H9 (cell line): ENCODE data around the gene RFTN2. TPM values are rescaled to one million over a fixed set of nuclear protein-coding genes. Genes with fewer than 3 reads are reported as not detected.

Experiments used
- DNase-seq: peaks from one replicate; pipeline ENCODE4 v3.0.0-alpha.2; 2017
- H2AFZ ChIP-seq: one replicate; pipeline ENCODE4 v1.6.1; 2013; ENCODE audit warnings: mild to moderate bottlenecking, low read length, control low read depth, moderate library complexity
- H2AK5ac ChIP-seq: 2 replicates; pipeline ENCODE4 v1.6.1; 2013; ENCODE audit warnings: low read length, control low read depth, mixed read lengths; ENCODE audit not compliant: insufficient read length
- H2BK120ac ChIP-seq: one replicate; pipeline ENCODE4 v1.6.1; 2013; ENCODE audit warnings: low read depth, mild to moderate bottlenecking, low read length, control low read depth, inconsistent platforms; ENCODE audit not compliant: poor library complexity, severe bottlenecking
- H2BK12ac ChIP-seq: 2 replicates; pipeline ENCODE4 v1.6.1; 2013; ENCODE audit warnings: low read length, control low read depth, mixed read lengths, low read depth; ENCODE audit not compliant: insufficient read length
- H2BK15ac ChIP-seq: 2 replicates; pipeline ENCODE4 v1.6.1; 2013; ENCODE audit warnings: low read depth, low read length, control low read depth
- H2BK20ac ChIP-seq: one replicate; pipeline ENCODE4 v1.6.1; 2013; ENCODE audit warnings: low read depth, mild to moderate bottlenecking, low read length, control low read depth, inconsistent platforms; ENCODE audit not compliant: poor library complexity, severe bottlenecking
- H2BK5ac ChIP-seq: 2 replicates; pipeline ENCODE4 v1.6.1; 2013; ENCODE audit warnings: low read length, control low read depth, mixed read lengths; ENCODE audit not compliant: insufficient read length
- H3K14ac ChIP-seq: 2 replicates; pipeline ENCODE4 v1.6.1; 2013; ENCODE audit warnings: low read length, control low read depth; ENCODE audit not compliant: insufficient read depth
- H3K18ac ChIP-seq: 2 replicates; pipeline ENCODE4 v1.6.1; 2013; ENCODE audit warnings: low read depth, mild to moderate bottlenecking, mixed read lengths, low read length, control low read depth; ENCODE audit not compliant: insufficient read length
- H3K23ac ChIP-seq: 2 replicates; pipeline ENCODE4 v1.6.1; 2013; ENCODE audit warnings: low read length, control low read depth, mixed read lengths, low read depth; ENCODE audit not compliant: insufficient read length
- H3K23me2 ChIP-seq: 2 replicates; pipeline ENCODE4 v1.6.1; 2013; ENCODE audit warnings: low read depth, mild to moderate bottlenecking, mixed read lengths, low read length, control low read depth; ENCODE audit not compliant: insufficient read length, poor library complexity, severe bottlenecking
- H3K27ac ChIP-seq: 2 replicates; pipeline ENCODE4 v1.5.1; 2013; ENCODE audit warnings: low read length, control low read depth, mixed read lengths, low read depth; ENCODE audit not compliant: insufficient read length
- H3K27me3 ChIP-seq: 2 replicates; pipeline ENCODE4 v1.6.1; 2013; ENCODE audit warnings: low read length, control low read depth, inconsistent platforms; ENCODE audit not compliant: insufficient read depth
- H3K4ac ChIP-seq: 2 replicates; pipeline ENCODE4 v1.6.1; 2013; ENCODE audit warnings: low read depth, mild to moderate bottlenecking, control low read depth, inconsistent platforms, low read length, moderate library complexity
- H3K4me1 ChIP-seq: 2 replicates; pipeline ENCODE4 v1.6.1; 2013; ENCODE audit warnings: low read length, control low read depth, inconsistent platforms; ENCODE audit not compliant: insufficient read depth
- H3K4me2 ChIP-seq: 2 replicates; pipeline ENCODE4 v1.6.1; 2013; ENCODE audit warnings: low read length, control low read depth, mixed read lengths; ENCODE audit not compliant: insufficient read length, insufficient read depth
- H3K56ac ChIP-seq: 2 replicates; pipeline ENCODE4 v1.6.1; 2013; ENCODE audit warnings: low read depth, mild to moderate bottlenecking, mixed read lengths, low read length, control low read depth; ENCODE audit not compliant: insufficient read length
- H3K79me1 ChIP-seq: 2 replicates; pipeline ENCODE4 v1.6.1; 2013; ENCODE audit warnings: low read depth, mild to moderate bottlenecking, moderate library complexity, low read length, control low read depth, inconsistent platforms; ENCODE audit not compliant: insufficient read depth, poor library complexity, severe bottlenecking
- H3K79me2 ChIP-seq: 2 replicates; pipeline ENCODE4 v1.6.1; 2013; ENCODE audit warnings: low read length, control low read depth, inconsistent platforms; ENCODE audit not compliant: insufficient read depth
- H3K9ac ChIP-seq: 2 replicates; pipeline ENCODE4 v1.6.1; 2013; ENCODE audit warnings: low read length, control low read depth, mixed read lengths; ENCODE audit not compliant: insufficient read length; ENCODE audit errors: extremely low read depth
- H3K9me3 ChIP-seq: one replicate; pipeline ENCODE4 v1.6.1; 2013; ENCODE audit warnings: low read depth, low read length, inconsistent platforms; ENCODE audit not compliant: control insufficient read depth
- H3T11ph ChIP-seq: one replicate; pipeline ENCODE4 v1.6.1; 2013; ENCODE audit warnings: mild to moderate bottlenecking, low read length, control low read depth, inconsistent platforms
- H4K20me1 ChIP-seq: one replicate; pipeline ENCODE4 v1.6.1; 2013; ENCODE audit not compliant: control insufficient read depth, insufficient read length, insufficient read depth
- H4K5ac ChIP-seq: 2 replicates; pipeline ENCODE4 v1.6.1; 2013; ENCODE audit warnings: low read depth, mild to moderate bottlenecking, mixed read lengths, low read length, control low read depth; ENCODE audit not compliant: insufficient read length
- H4K8ac ChIP-seq: replicated peaks from 2 replicates; pipeline ENCODE4 v1.6.1; 2013; ENCODE audit warnings: low read length, control low read depth, mixed read lengths, low read depth; ENCODE audit not compliant: insufficient read length
- H4K91ac ChIP-seq: 2 replicates; pipeline ENCODE4 v1.6.1; 2013; ENCODE audit warnings: low read depth, mild to moderate bottlenecking, moderate library complexity, mixed read lengths, low read length, control low read depth; ENCODE audit not compliant: insufficient read length
- H3K27ac Mint-ChIP-seq, 3 experiments: 2 replicates in 2 of 3; 3 replicates in 1 of 3; pipeline ENCODE4 v1.8.0; 2020 to 2021; ENCODE audit warnings: mixed read lengths in 3 of 3, mild to moderate bottlenecking in 1 of 3, moderate library complexity in 1 of 3
- H3K27me3 Mint-ChIP-seq: 2 replicates; pipeline ENCODE4 v1.8.0; 2021; ENCODE audit warnings: low read depth, mild to moderate bottlenecking, moderate library complexity, mixed read lengths
- H3K36me3 Mint-ChIP-seq, 3 experiments: 2 replicates in 2 of 3; 3 replicates in 1 of 3; pipeline ENCODE4 v1.8.0; 2020 to 2021; ENCODE audit warnings: low read depth in 3 of 3, mixed read lengths in 3 of 3; ENCODE audit not compliant: insufficient read depth in 1 of 3
- H3K4me1 Mint-ChIP-seq, 2 experiments: 2 replicates each; pipeline ENCODE4 v1.8.0; 2020; ENCODE audit warnings: mixed read lengths in 2 of 2
- H3K4me3 Mint-ChIP-seq, 2 experiments: 2 replicates in 1 of 2; 3 replicates in 1 of 2; pipeline ENCODE4 v1.8.0; 2020 to 2021; ENCODE audit warnings: mild to moderate bottlenecking in 2 of 2, mixed read lengths in 2 of 2, moderate library complexity in 1 of 2
- H3K9me3 Mint-ChIP-seq, 2 experiments: 2 replicates in 1 of 2; 3 replicates in 1 of 2; pipeline ENCODE4 v1.8.0; 2020; ENCODE audit warnings: mild to moderate bottlenecking in 2 of 2, mixed read lengths in 2 of 2, moderate library complexity in 1 of 2
- CTCF ChIP-seq: fragments of 200-600 bp; sonication (generic); conservative IDR thresholded peaks from 3 replicates; pipeline ENCODE4 v1.8.0; 2021; ENCODE audit warnings: antibody characterized with exemption, mild to moderate bottlenecking
- WGBS: extraction: QIAGEN DNeasy Blood & Tissue Kit; methylation state at CpG from one replicate; pipeline ENCODE4 v1.1.7; 2013; ENCODE audit warnings: missing lambda C conversion rate, low lambda C conversion rate, mixed read lengths; ENCODE audit not compliant: insufficient read length; ENCODE audit errors: extremely low coverage; 5-methylcytosine and 5-hydroxymethylcytosine counted together
- total RNA-seq: library from RNA; stranded (reverse); gene quantifications from 2 replicates; pipeline ENCODE4 v1.2.1, GENCODE V29; 2021

RFTN2 gene
- total RNA-seq, 1 experiment from 2014 or later, result 0.28 TPM

- H3K4me2 ChIP-seq, result no peak overlapping the region
- no CpG with 5 or more reads among the region's 1 CpG for WGBS
- no peaks in the 10 kb centered on the region for H3K27me3 ChIP-seq
- H3K9me3 ChIP-seq, result no peaks in the 10 kb centered on the region
- no peak overlapping the region for H2AK5ac ChIP-seq
- H3K36me3 Mint-ChIP-seq, result peaks cover 0 to 4% (median 0%) of the 10 kb centered on the region in 3 experiments; a peak in 3 of 7 replicates
- H3K4me1 Mint-ChIP-seq, result peaks cover 2 to 5% of the 10 kb centered on the region in 2 experiments
- H2BK12ac ChIP-seq, result no peak overlapping the region
- no peak overlapping the region for H3K56ac ChIP-seq
- no peak overlapping the region for H2AFZ ChIP-seq
- H3K9me3 Mint-ChIP-seq, result peaks cover 2 to 3% of the 10 kb centered on the region in 2 experiments; a peak in 2 of 5 replicates
- no peak overlapping the region for H2BK15ac ChIP-seq
- no peak overlapping the region for H2BK20ac ChIP-seq
- no peak overlapping the region for H2BK5ac ChIP-seq
- peaks cover 2% of the 10 kb centered on the region; the same call in 1 of the 2 replicates for H3K4me1 ChIP-seq
- no peak overlapping the region for H3K9ac ChIP-seq
- no peak for DNase-seq
- no peak overlapping the region for H4K91ac ChIP-seq
- H4K8ac ChIP-seq, result no peak overlapping the region
- H3K23me2 ChIP-seq, result no peaks in the 10 kb centered on the region
- no peak overlapping the region for H3K14ac ChIP-seq
- H4K20me1 ChIP-seq, result no peaks in the 10 kb centered on the region
- H3K27me3 Mint-ChIP-seq, result no peaks in the 10 kb centered on the region
- H3K23ac ChIP-seq, result no peak overlapping the region
- no peak overlapping the region for H4K5ac ChIP-seq
- H3K4me3 Mint-ChIP-seq, result no peak overlapping the region
- no peak overlapping the region for H3K27ac ChIP-seq
- no peaks in the 10 kb centered on the region for H3K79me1 ChIP-seq
- no peak for TF ChIP-seq CTCF
- no peaks in the 10 kb centered on the region for H3K79me2 ChIP-seq
- H3K4ac ChIP-seq, result no peak overlapping the region
- no peak overlapping the region for H2BK120ac ChIP-seq
- no peak overlapping the region for H3K18ac ChIP-seq
- no peak overlapping the region for H3T11ph ChIP-seq
- H3K27ac Mint-ChIP-seq, result no peak overlapping the region; a peak in 1 of 7 replicates
These were observed 71.1 kb downstream of the RFTN2 start for GRCh38 chr2:197604117-197604860.
